CD4-positive, alpha-beta T cell treated with Interleukin-21 for 1 hour (primary cell): Measurements from ENCODE around the gene DNAJB1.

ENCODE experiments used
- DNase-seq: peaks from one replicate; pipeline ENCODE4 v3.0.0-alpha.2; 2020

Gene DNAJB1

GRCh38 chr19:14471436-14472187 lies 46.6 kb downstream of the DNAJB1 start:
- no peak for DNase-seq

- no peak for DNase-seq
Observed at GRCh38 chr19:14470031-14470876, 47.9 kb downstream of the DNAJB1 start.

DNA sequence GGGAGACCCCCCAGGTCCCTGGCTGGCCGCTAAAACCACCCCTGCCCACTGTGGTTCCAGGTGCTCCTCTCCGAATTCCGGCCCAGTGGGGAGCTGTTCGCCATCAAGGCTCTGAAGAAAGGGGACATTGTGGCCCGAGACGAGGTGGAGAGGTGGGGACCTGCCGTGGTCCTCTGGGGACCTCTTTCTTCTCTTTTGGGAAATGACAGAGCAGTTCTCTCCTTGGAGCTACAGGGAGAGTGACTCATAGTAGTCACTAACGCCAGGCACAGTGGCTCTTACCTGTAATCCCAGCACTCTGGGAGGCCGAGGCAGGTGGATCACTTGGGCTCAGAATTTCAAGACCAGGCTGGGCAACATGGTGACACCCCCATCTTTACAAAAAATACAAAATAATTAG lies 50.4 kb downstream of the DNAJB1 start:
- no peak for DNase-seq

- DNase-seq = no peak
Observed at GRCh38 chr19:14467391-14467790, 50.8 kb downstream of the DNAJB1 start.
